KG1 (cell line): Measurements from ENCODE around the gene C10orf67.
"Not testable (repeated sequence)": the region's sequence is repeated elsewhere in the genome, so short reads cannot be mapped to it uniquely, and the experiment has no call there.

Experiments used
- DNase-seq: peaks from one replicate; lab custom pipeline; 2025; lab: John Stamatoyannopoulos, UW

Gene C10orf67

DNA sequence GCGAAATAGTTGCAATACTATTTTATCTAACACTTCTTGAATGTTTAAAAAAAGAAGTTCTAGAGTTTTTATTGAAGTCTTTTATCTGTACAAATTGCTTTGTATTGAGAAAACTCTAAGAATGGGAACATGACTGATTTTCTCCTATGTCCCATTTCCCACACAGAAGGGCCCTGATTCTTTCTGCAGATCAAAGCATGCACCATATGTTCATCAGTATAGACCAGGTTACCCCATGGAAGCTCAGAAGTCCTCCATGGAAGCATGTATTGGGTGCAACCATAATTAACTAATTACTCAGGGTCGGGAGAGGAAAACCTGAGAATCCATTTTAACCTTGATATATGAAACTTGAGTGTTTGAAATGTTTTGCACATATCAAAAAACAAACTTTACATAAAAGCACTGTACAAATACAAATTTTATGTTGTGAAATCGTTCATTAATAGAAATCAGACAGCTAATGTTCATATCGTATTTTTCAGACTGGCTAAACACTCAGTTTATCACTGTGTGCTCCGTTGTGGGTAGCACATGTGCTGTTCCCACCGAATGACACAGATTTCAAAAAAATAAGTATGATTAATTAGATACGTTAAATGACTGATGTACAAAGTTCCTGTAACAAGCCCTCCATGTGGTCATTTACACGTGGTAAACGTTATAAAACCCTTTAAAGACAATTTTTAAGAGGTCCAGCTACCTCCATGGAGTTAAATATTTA lies 81.0 kb downstream of the C10orf67 start:
- no peak for DNase-seq

DNA sequence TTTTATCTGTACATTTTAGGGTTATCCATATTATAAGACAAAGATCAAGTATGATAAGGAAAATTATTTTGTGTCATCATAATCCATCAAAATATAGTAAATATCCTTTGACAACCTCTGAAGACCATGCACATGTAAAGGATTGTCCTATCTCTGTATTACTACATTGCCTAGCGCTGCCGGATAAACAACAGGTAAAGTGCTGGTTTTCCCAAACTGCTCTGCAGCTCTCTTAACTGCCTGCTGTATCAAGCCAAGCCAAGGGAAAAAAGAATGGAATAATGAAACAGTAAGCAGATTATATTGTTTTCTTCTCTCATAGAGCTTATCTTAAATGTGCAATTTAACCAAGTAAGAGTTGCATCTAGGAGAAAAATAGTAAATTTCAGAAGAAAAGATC lies 81.7 kb downstream of the C10orf67 start:
- DNase-seq = no peak

GRCh38 chr10:23258516-23258915 lies 86.1 kb downstream of the C10orf67 start:
- no peak for DNase-seq

- DNase-seq = no peak
These were observed 90.8 kb downstream of the C10orf67 start for GRCh38 chr10:23253780-23254179.

DNA sequence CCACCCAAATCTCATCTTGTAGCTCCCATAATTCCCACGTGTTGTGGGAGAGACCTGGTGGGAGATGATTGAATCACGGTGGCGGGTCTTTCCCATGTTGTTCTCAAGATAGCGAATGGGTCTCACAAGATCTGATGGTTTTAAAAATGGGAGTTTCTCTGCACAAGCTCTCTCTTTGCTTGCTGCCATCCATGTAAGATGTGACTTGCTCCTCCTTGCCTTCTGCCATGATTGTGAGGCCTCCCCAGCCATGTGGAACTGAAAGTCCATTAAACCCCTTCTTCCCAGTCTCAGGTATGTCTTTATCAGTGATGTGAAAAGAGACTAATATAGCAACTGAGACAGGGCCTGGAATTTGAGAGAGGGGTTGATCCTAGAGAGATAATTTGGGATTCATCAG lies 91.7 kb downstream of the C10orf67 start:
- not testable (repeated sequence) for DNase-seq

GRCh38 chr10:23241779-23242178 lies 102.8 kb downstream of the C10orf67 start:
- not testable (repeated sequence) for DNase-seq

DNA sequence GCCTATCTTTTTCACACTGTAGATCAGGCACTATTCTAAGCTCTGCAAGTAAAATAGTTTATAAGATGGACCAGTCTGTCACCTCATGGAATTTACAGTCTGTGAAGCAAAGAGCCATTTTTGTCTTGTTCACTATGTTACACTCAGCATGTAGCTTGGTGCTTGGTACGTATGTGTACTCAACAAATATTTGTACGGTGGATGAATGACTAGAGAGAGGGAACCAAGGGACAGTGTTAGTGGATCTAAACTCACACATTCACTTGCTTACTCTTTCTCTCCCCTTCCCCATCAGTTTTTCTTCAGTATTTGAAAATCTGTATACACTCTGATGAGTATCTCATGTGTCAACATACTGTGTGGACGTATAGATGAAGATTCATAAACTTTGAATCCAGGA lies 106.6 kb downstream of the C10orf67 start:
- DNase-seq = no peak

- DNase-seq = no peak
These were observed 114.0 kb downstream of the C10orf67 start for GRCh38 chr10:23230582-23230981.

DNA sequence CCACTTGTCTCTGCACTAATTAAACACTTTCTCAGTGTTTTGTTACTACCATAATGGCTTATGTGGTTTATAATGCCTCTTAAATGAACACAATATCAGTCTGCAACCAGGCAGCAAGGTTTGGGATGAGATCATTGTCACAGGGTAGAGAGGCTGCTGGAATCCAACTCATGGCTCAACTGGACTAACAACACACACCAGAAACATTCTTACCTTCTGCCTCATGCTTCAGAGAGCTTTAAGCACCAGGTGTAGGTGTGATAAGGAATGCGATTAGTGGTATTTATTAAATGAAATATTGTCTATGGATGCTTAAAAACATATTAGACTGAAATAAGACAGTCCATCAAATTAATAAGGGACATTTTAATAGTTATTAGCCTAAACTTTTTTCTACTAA lies 127.1 kb downstream of the C10orf67 start:
- DNase-seq = no peak

DNA sequence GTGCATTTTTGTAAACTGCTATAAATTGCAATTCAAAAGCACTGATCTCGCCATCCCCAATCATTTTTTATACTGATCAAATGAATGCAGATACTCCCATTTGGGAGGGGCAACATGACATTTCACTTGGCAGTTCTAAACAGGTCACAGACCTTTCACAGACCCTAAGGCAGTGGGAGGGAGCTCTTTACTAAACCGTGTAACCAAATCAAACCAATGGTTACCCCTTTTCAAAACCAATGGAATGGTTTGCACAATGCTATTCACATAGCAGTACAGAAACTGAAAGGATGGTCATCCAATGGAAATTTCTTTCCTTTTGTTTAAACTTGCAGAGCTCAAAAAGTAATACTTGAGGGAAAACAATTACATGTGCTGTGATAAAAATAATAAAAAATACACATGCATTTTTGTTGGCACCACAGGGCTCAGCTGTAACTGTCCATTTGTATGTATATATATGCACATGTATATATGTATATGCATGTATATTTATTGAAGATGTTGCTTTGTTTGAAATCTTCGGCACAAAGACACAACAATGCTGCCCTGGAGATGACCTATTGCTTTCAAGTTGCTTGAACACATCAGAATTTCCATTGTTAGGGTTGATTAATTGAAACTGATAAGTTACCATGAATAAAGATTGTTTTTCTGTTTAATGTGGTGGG lies 138.5 kb downstream of the C10orf67 start:
- DNase-seq = no peak

GRCh38 chr10:23204773-23205172 lies 139.8 kb downstream of the C10orf67 start:
- no peak for DNase-seq

DNA sequence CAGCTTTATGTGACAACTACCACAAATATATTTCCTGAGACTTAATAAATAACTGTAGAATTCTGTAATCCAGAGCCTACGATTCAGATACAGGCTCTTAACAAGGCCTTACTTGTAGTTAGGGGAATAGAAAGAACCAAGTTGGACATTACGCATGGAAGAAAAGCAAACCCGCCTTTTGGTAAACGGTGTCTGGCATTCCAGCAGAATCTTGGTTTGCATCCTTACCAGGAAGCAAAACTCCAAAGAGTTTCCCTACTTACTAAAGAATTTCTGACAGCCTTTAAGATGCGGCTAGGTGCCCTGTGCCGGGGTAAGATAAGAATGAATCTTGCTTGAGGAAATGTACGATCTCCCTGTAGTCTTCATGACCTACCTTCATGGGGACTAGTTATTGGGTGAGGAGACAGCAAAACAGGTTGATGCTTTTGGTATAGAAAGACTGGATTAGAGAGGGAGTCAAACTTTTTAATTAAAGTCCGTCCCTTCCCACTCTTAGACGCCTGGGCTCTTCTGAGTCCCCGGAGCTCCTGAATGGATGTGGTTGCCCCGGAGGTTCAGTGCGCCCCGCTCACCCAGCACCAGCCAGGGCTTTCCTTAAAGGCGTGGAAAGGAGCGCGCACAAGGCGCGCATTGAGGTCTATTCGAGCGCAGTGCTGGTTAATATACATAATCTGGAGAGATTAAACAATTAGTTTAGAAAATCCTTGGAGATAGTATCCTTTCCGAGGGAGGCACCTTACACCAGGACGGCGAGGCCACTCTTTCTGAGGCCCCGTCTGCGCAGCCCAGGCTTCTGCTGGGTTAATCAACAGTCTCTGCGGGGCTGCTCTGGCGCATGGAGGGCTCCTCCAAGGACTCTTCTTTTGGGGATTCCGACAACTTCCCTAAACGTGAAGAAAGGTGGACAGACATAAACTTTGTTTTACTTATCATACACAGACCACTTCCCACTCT lies 140.9 kb downstream of the C10orf67 start:
- DNase-seq = no peak

DNA sequence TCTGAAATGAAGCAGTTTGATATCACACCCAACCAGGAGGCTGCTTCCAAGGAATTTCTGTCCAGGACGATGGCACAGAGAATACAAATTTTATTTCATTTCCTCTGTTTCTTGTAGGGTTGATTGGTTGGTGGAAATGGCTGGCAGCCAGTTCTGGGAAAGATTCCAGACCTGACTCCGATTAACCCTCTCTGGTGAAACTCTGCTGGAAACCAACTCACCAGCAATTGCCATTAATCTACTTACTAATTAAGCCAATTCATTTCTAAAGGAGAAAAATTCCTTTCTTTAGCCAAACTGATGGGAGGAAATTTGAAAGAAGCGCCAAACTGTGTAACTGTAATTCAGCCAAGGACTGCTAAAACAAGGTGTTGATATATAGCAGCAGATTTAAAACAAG lies 141.8 kb downstream of the C10orf67 start:
- no peak for DNase-seq

- DNase-seq = no peak
These were observed 142.8 kb downstream of the C10orf67 start for GRCh38 chr10:23201837-23202236.

DNA sequence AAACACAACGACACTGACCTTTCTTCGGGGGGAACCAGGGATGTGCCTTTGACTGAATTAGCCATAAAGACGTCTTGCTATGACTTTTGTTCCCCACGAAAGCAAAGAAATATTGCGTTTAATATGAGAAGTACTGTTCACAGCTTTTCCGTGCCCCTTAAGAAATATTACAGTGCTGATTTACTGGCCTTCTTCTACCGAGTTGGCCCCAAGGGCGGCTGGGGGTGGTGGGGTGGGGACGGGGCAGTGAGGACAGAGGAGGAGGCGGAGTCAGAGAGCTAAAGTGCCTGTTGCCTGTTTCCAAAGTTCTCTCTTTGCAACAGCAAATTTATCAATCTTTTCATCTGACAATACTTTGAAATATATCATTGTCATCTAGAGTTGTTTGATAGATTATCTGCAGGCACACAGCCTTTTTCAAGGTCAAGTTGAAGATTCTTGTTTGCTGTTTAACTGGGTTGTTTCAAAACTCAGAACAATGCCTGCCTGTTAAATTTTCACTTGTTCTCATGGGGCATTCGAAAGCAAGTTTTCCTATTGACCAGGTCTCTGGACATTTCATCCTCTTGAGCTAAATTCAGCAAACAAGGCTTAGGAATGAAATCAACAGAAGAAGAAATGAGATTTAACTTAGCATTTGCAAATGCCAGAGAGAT lies 143.5 kb downstream of the C10orf67 start:
- DNase-seq = no peak

GRCh38 chr10:23200586-23200985 lies 144.0 kb downstream of the C10orf67 start:
- no peak for DNase-seq

DNA sequence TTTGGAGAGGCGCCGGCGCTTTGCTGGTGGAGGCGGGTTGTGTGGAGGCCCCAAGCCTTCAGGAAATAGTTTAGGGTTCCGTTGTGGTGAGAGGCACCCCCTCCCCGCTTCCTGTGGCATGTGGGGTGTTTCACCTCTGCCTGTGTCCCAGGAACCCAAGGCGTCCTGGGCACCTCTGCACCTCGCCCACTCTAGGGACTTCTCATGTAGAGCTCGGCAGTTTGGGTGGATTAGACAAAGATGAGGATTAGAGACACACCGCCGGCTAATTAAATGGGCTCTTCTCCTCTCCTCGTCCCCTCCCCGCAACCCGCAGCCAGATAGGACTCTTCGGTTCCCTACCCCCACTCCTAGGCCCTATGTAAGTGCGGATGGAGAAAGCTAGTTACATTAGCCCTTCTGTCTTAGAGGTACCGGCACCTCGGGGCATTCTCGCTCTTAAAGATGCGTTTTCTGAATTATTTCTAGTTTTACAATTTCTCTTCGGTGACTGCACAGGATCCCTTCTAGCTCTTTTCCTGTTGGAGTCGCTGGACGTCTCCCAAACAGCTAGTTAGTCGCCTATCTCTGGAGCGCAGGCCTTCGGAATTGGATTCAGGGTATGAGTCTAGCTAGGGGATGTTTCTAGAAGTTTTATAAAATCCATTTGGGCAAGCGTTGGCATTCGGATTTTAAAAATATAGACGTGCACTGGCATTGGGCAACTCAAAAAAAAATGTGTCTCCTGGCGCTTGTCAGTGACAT lies 144.7 kb downstream of the C10orf67 start:
- no peak for DNase-seq

DNA sequence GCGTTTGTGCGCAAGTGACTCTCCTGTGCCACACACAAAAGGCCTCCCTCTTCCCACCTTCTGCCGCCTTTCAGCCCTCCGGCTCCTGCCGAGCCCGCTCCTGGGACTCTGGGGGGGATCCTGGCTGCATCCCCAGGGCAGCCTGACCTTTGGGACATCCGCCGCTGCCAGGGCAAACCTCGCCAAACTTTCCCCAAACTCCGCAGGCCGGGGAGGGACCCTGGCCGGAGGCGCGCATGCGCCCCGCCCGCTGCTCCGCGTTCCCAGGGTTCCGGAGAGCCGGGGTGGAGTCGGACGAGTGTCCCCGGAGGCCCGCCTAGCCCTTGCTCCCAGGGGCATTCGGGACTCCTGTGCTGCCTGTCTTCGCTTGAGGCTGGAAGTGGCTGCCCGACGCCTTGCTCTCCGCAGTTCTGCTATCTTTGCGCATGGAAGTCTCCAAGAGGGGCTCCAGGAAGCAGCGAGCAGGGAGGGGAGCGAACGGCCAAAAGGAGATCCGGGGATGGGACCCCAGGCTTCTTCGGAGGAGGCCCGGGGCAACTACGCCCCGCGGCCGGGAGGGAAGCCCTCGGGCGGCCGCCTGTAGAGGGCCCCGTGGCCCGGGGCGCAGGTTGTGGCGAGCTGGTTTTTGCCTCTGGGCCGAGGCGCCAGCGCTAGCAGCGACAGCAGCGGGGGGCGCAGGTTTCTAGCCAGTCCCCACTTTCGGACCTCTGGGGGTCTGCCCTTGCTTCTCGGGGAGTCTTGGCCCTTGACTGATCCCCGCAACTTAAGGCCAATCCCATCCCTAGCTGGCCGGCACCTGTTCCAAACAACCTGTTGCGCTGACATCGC lies 145.4 kb downstream of the C10orf67 start:
- DNase-seq = no peak

GRCh38 chr10:23198610-23198939 lies 146.0 kb downstream of the C10orf67 start:
- DNase-seq = no peak

DNA sequence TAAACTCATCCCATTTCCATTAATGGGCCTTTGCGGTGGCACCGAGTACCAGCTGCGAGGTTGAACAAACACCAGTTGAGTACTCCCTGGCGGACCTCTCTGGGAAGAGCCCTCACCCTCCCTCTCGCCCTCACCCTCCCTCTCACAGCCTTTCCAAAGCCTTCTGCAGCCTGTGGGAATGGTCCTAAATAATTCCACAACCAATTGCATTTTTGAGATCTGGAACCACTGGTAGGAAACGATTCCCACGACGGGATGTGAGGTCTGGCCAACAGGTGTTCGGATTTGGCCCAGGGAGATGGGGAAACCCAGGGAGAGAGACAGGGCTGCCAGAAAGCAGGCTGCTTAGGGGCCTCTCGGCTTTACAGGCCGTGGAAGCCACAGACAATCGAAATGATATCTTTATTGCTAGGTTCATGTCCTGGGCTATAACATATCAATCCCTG lies 147.2 kb downstream of the C10orf67 start:
- no peak for DNase-seq

DNA sequence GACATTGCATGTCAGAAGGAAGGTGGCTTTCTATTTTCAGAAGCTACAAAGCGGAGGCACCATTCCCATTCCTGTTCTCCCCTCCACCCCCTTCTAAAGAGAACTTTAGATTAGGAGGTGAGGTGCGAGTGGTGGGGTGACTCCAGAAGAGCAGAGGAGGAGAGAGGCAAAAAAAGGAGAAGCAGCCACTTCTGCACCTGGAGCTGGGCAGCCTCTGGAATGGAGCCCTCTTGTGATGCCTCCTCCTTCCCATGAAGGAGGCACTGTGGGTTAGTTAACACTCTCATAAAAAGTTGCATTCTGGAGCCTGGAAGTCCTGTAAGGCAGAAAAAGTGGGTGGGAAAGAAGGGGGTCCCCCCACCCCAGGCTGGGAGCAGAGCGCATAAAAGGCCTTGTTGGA lies 147.7 kb downstream of the C10orf67 start:
- DNase-seq = no peak
